Epithelial cell of esophagus (primary cell): ENCODE measurements around the gene PHLDB3.
"Not testable (repeated sequence)": the region's sequence is repeated elsewhere in the genome, so short reads cannot be mapped to it uniquely, and the experiment has no call there.

Experiments used
- DNase-seq: peaks from one replicate; pipeline ENCODE4 v3.0.0; 2010; ENCODE audit warnings: low read depth
- H3K4me3 ChIP-seq: 2 replicates; pipeline ENCODE4 v1.5.1; 2011; ENCODE audit warnings: mild to moderate bottlenecking, low read length, control low read depth
- TF ChIP-seq, protein P1 (sequence below): IDR thresholded peaks from 2 replicates; pipeline ENCODE4 v1.5.1; 2011; ENCODE audit warnings: low read depth, mild to moderate bottlenecking, low read length, control low read depth, inconsistent platforms; ENCODE audit not compliant: insufficient read depth; ENCODE audit errors: missing control alignments

PHLDB3 gene

DNA sequence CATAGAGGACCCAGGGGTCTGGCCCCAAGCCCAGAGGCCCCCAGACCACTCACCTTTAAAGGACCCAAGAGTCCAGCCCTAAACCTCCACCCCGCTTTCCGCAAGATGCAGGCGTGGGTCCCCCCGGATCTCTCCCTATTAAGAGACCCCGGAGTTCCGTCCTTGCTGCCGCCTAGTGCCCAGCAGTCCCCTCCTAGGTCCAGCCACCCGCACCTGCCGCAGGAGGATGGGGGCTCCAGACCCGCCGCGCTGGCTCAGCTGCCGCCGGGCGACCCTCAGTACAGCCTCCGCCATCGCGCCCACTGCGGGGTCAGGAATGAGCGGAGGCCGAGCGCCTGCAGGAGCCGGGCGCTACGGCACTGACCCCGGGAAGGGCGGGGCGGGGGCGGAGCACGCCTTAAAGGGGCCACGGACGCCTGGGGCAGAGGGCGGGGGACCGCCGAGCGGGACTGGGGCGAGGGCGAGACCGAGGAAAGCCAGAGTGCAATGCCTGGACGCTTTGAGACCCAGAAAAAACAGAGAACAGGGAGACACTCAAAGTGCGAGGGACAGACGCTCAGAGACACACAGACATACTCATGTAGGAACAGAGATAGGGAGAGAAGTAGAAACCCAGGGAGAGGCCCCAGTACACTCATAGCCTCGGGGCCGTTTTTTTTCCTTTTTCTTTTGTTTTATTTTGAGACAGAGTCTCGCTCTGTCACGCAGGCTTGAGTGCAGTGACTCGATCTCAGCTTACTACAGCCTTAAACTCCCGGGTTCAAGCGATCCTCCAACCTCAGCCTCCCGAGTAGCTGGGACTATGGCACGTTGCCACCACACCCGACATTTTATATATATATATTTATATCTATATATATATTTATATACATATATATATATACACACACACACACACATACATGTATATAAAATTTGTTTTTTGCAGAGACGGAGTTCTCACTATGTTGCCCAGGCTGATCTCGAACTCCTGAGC, 22.6 kb upstream of the PHLDB3 start, which contains the start of gene ETHE1:
ETHE1 (minus strand) TSS at position 318 of the 976 bp plus-strand sequence; CDS start at position 294, 24 bp downstream.
- DNase-seq, result peak; percentile 70
- H3K4me3 ChIP-seq, result peak within 1 kb of the TSS; percentile 83
- TF ChIP-seq, protein P1, sequence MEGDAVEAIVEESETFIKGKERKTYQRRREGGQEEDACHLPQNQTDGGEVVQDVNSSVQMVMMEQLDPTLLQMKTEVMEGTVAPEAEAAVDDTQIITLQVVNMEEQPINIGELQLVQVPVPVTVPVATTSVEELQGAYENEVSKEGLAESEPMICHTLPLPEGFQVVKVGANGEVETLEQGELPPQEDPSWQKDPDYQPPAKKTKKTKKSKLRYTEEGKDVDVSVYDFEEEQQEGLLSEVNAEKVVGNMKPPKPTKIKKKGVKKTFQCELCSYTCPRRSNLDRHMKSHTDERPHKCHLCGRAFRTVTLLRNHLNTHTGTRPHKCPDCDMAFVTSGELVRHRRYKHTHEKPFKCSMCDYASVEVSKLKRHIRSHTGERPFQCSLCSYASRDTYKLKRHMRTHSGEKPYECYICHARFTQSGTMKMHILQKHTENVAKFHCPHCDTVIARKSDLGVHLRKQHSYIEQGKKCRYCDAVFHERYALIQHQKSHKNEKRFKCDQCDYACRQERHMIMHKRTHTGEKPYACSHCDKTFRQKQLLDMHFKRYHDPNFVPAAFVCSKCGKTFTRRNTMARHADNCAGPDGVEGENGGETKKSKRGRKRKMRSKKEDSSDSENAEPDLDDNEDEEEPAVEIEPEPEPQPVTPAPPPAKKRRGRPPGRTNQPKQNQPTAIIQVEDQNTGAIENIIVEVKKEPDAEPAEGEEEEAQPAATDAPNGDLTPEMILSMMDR, result no peak

DNA sequence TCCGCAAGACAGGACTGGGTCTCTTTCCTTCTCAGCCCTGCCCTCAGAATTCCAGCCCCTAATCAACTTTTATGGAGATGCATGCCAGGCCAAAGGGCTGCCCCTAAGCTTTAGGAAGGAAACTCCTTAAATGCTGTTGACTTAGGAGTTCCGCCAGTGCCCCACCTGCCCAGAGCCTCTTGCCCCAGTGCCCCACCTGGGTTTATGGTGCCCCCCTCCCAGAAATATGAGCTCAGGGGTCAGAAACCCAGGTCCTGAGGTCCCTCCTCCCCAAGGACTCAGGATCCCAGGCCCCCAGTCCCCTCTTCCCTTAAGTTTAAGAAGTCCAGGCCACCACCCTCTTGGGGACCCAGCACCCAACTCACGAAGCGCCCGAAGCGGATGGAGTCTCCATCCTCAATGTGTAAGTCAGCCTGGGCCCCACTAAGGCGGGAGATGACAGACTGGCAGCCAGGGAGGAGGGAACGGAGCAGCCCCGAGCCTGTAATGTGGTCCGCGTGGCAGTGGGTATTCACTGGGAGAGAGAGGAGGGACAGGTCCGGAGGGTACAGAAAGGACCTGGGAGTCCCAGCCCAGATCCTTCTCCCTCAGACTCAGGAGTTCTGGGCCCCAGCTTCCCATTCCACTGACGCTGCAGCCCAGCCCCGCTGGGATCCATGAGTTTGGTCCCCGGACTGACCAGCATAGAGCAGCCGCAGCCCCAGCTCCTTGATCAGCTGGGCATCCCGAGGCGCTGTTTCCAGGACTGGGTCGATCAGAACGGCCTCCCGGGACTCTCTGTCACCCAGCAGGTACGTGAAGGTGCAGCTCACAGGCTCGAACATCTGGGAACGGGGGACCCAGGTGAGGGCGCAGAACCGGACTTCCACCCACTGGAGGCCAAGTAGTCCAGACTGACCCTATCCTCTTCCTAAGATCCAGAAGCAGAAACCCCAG, 21.6 kb upstream of the PHLDB3 start:
- H3K4me3 ChIP-seq, result peak overlapping the region; percentile 83
- TF ChIP-seq, protein P1, result no peak
- peak; percentile 44 for DNase-seq

DNA sequence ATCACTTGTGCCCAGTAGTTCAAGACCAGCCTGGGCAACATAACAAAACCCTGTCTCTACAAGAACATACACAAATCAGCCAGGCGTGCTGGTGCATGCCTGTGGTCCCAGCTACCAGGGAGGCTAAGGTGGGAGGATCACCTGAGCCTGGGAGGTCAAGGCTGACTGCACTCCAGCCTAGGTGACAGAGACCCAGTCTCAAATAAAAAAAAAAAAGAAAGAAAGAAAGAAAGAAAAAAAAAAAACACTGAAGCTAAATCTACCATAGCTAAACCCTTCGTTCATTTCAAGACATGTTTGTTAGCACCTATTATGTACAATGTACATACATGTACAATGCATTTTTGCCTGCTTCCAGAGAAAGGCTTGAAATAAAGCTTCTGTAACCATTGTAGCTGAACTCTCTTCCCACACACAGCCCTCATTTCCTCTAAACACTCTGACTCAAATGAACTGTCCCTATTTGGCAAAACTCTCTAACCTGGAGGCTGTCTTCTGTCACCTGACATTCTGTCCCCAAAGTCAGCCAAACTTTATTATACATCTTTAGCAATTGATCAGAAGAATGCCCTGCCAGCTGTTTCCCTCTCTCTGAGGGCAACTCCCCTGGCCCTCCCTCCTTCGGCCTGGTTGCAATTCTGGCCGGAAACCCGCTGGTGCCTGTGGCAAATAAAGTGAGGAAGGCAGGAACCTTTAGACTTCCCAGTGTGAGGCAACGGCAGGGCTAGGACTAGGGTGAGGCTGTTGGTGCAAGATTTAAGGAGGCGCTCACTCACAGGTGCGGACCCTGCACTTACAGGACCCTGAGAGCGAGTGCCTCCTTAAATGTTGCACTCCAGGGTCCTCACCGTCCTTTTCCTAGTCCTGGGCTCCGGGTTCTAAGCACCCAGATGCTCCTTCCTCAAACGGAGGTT, 20.6 kb upstream of the PHLDB3 start:
- DNase-seq, result peak; percentile 90
- peak overlapping the region; percentile 83 for H3K4me3 ChIP-seq
- TF ChIP-seq, protein P1, result no peak

DNA sequence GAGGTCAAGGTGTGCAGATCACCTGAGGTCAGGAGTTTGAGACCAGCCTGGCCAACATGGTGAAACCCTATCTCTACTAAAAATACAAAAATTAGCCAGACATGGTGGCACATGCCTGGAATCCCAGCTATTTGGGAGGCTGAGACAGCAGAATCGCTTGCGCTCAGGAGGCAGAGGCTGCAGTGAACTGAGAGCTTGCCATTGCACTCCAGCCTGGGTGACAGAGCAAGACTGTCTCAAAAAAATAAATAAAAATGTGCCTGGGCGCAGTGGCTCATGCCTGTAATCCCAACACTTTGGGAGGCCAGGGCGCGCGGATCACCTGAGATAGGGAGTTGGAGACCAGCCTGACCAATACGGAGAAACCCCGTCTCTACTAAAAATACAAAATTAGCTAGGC, 19.1 kb upstream of the PHLDB3 start:
- DNase-seq, result peak; percentile 31
- H3K4me3 ChIP-seq, result not testable (repeated sequence)

DNA sequence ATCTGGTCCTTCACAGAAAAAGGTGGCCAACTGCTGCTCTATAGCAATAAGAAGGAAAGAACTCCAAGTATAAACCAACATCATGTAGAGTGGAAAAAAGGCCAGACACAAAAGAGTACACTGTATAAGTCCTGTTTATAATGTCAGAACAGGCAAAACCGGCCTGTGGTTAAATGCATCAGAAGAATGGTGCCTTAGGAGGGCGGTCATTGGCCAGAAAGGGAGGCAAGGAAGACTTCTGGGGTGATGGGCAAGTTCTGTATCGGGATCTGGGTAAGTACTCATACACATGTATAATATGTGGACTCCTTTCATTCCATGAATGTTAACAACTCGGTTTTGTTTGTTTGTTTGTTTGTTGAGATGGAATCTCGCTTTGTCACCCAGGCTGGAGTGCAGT, 18.4 kb upstream of the PHLDB3 start:
- DNase-seq, result peak; percentile 48
- TF ChIP-seq, protein P1, result no peak
- H3K4me3 ChIP-seq, result no peak overlapping the region

DNA sequence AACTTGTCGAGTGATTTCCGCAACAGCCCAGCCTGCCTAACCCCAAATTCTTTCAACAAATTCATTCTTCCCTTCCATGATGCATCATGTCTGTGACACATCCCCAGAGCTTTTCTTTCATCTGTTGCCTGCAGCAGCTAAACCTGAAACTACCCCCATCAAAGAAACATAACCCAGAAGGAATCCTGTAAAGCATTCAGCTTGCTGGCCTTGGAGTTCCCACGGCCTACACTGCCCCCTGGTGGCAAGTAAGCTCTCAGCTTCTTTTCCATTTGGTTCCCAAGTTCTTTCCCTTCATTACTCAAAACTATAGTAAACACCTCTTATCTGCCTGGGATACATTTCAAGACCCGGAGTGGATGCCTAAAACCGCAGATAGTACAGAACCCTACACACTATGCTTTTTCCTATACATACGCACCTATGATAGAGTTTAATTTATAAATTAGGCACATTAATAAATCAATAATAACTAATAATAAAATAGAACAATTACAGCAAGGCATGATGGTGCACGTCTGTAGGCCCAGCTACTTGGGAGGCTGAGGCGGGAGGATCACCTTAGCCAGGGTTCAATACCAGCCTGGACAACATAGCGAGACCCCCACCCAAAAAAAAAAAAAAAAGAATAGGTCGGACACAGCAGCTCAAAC, 15.0 kb upstream of the PHLDB3 start:
- DNase-seq, result peak; percentile 99
- no peak overlapping the region for H3K4me3 ChIP-seq
- TF ChIP-seq, protein P1, result peak; percentile 90
